ENCODE data around the gene GPC6.

Gene GPC6

GRCh38 chr13:93344048-93344705 is 117.6 kb downstream of the GPC6 start:
- no peaks in the 10 kb centered on the region for H3K4me1 ChIP-seq (ENCODE audit: low read length)
- H3K27me3 ChIP-seq (replicated peaks; ENCODE audit: insufficient read depth, low read length) = no peaks in the 10 kb centered on the region
- TF ChIP-seq EZH2phosphoT487 (IDR thresholded peaks at IDR 0.05; ENCODE audit: low read length) (no peak), CTCF (IDR thresholded peaks at IDR 0.05; ENCODE audit: low read length) (no peak), EZH2 (optimal IDR thresholded peaks at IDR 0.05; ENCODE audit: low read depth, low read length) (no peak)
- DNase-seq = no peak
- H2AFZ ChIP-seq (ENCODE audit: low read length) = no peak overlapping the region
- H3K4me2 ChIP-seq (ENCODE audit: low read depth, low read length) = no peak overlapping the region
- H3K9me3 ChIP-seq (replicated peaks; ENCODE audit: insufficient read depth, low read length) = no peaks in the 10 kb centered on the region
- no peaks in the 10 kb centered on the region for H3K9me2 ChIP-seq (replicated peaks; ENCODE audit: insufficient read depth, low read length)
- H3F3A ChIP-seq (ENCODE audit: insufficient read depth, low read length) = no peaks in the 10 kb centered on the region
- no peaks in the 10 kb centered on the region for H3K79me2 ChIP-seq (ENCODE audit: low read length)
- H3K27ac ChIP-seq (ENCODE audit: low read length) = no peak overlapping the region
- no peaks in the 10 kb centered on the region for H4K20me1 ChIP-seq (ENCODE audit: insufficient read depth, low read length)
- no peak overlapping the region for H3K9ac ChIP-seq (ENCODE audit: low read length)
- H3K4me3 ChIP-seq (ENCODE audit: low read length) = no peak overlapping the region
- H3K36me3 ChIP-seq (replicated peaks; ENCODE audit: insufficient read depth, low read length) = no peaks in the 10 kb centered on the region

DNA sequence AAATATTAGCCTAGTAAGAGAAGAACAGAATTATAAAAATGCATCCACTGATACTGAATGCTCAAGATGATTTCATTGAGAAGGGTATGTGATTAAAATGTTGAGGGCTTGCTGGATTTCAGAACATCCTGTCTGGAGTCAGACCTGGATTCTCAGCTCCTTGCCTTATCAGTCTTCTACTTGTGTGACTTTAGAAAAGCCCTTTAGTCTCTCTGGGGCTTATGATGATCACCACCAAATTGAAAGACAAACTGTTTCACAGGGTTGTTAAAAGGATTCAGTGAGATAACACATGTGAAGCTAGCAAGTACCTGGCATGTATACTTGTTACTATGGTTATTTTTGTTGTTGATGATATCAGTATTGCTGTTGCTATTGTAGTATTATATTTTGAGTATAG is 118.4 kb downstream of the GPC6 start:
- Histone ChIP-seq H3K4me1 (ENCODE audit: low read length) (no peaks in the 10 kb centered on the region), H3K4me2 (ENCODE audit: low read depth, low read length) (no peak overlapping the region)
- DNase-seq = no peak

DNA sequence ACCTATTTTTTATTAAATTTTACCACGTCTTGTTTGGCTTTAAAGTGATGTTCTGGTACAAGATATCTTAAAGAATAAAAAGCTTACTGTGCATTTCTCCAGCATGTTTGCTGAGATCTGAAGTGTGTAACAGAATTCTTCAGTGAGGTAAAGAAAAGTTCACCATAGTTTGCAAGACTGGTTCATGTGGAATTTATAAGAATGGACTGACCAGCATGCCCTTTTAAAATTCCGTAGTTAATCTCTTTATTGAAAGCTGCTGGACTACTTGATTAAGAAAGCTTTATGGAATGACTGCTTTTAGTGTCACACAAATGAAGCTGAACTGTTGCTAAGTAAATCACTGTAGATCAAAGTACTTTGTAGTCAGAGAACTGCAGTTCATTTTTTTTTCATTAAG is 119.2 kb downstream of the GPC6 start:
- H2AFZ ChIP-seq (ENCODE audit: low read length) = no peak overlapping the region
- H3K79me2 ChIP-seq (ENCODE audit: low read length) = no peaks in the 10 kb centered on the region
- no peak for DNase-seq
- H3K9ac ChIP-seq (ENCODE audit: low read length) = no peak overlapping the region
- H3K27ac ChIP-seq (ENCODE audit: low read length) = no peak overlapping the region
- H3F3A ChIP-seq (ENCODE audit: insufficient read depth, low read length) = no peaks in the 10 kb centered on the region
- H3K4me3 ChIP-seq (ENCODE audit: low read length) = no peak overlapping the region
- no peaks in the 10 kb centered on the region for H3K36me3 ChIP-seq (replicated peaks; ENCODE audit: insufficient read depth, low read length)
- no peaks in the 10 kb centered on the region for H4K20me1 ChIP-seq (ENCODE audit: insufficient read depth, low read length)
- H3K4me1 ChIP-seq (ENCODE audit: low read length) = no peaks in the 10 kb centered on the region
- no peak overlapping the region for H3K4me2 ChIP-seq (ENCODE audit: low read depth, low read length)
- TF ChIP-seq CTCF (IDR thresholded peaks at IDR 0.05; ENCODE audit: low read length) (no peak), EZH2 (optimal IDR thresholded peaks at IDR 0.05; ENCODE audit: low read depth, low read length) (no peak), EZH2phosphoT487 (IDR thresholded peaks at IDR 0.05; ENCODE audit: low read length) (no peak)
- no peaks in the 10 kb centered on the region for H3K9me2 ChIP-seq (replicated peaks; ENCODE audit: insufficient read depth, low read length)
- H3K27me3 ChIP-seq (replicated peaks; ENCODE audit: insufficient read depth, low read length) = no peaks in the 10 kb centered on the region
- no peaks in the 10 kb centered on the region for H3K9me3 ChIP-seq (replicated peaks; ENCODE audit: insufficient read depth, low read length)

More for the DNA sequence above, 118.4 kb downstream of the GPC6 start:
- TF ChIP-seq CTCF (IDR thresholded peaks at IDR 0.05; ENCODE audit: low read length) (no peak), EZH2phosphoT487 (IDR thresholded peaks at IDR 0.05; ENCODE audit: low read length) (no peak), EZH2 (optimal IDR thresholded peaks at IDR 0.05; ENCODE audit: low read depth, low read length) (no peak)
- Histone ChIP-seq H3K79me2 (ENCODE audit: low read length) (no peaks in the 10 kb centered on the region), H3K9me2 (replicated peaks; ENCODE audit: insufficient read depth, low read length) (no peaks in the 10 kb centered on the region), H4K20me1 (ENCODE audit: insufficient read depth, low read length) (no peaks in the 10 kb centered on the region), H3F3A (ENCODE audit: insufficient read depth, low read length) (no peaks in the 10 kb centered on the region), H3K36me3 (replicated peaks; ENCODE audit: insufficient read depth, low read length) (no peaks in the 10 kb centered on the region), H3K27ac (ENCODE audit: low read length) (no peak overlapping the region), H3K4me3 (ENCODE audit: low read length) (no peak overlapping the region), H3K9ac (ENCODE audit: low read length) (no peak overlapping the region), H3K9me3 (replicated peaks; ENCODE audit: insufficient read depth, low read length) (no peaks in the 10 kb centered on the region), H2AFZ (ENCODE audit: low read length) (no peak overlapping the region), H3K27me3 (replicated peaks; ENCODE audit: insufficient read depth, low read length) (no peaks in the 10 kb centered on the region)
